Mucosa of rectum (tissue), 2 donors: ENCODE data around the gene ADAMTS14.
A peak's percentile ranks its signal among the peaks of the same experiment; 100 is the strongest.

Source experiments
- H3K27ac ChIP-seq, 2 donors: one replicate each; pipeline ENCODE4 v1.7.0; 2013; ENCODE audit warnings: inconsistent platforms in 2 of 2, low read depth in 2 of 2, low read length in 2 of 2
- H3K27me3 ChIP-seq, 2 donors: one replicate each; pipeline ENCODE4 v1.7.0; 2013; ENCODE audit warnings: low read length in 2 of 2; ENCODE audit not compliant: control insufficient read depth in 2 of 2, insufficient read depth in 2 of 2
- H3K36me3 ChIP-seq, 2 donors: one replicate each; pipeline ENCODE4 v1.7.0; 2013; ENCODE audit warnings: low read length in 2 of 2; ENCODE audit not compliant: control insufficient read depth in 2 of 2, insufficient read depth in 2 of 2
- H3K4me1 ChIP-seq, 2 donors: one replicate each; pipeline ENCODE4 v1.7.0; 2013; ENCODE audit warnings: low read length in 2 of 2, mild to moderate bottlenecking in 1 of 2; ENCODE audit not compliant: control insufficient read depth in 2 of 2, insufficient read depth in 2 of 2
- H3K4me3 ChIP-seq, 2 donors: one replicate each; pipeline ENCODE4 v1.7.0; 2013; ENCODE audit warnings: low read length in 2 of 2
- H3K9ac ChIP-seq, 2 donors: one replicate each; pipeline ENCODE4 v1.7.0; 2013; ENCODE audit warnings: low read length in 2 of 2, low read depth in 1 of 2, mild to moderate bottlenecking in 1 of 2
- H3K9me3 ChIP-seq, 2 donors: one replicate each; pipeline ENCODE4 v1.7.0; 2013; ENCODE audit warnings: low read length in 2 of 2; ENCODE audit not compliant: control insufficient read depth in 2 of 2
- donor health status: healthy.
- donor health status: Normal muscosa, but diverticular disease.

The ADAMTS14 gene

DNA sequence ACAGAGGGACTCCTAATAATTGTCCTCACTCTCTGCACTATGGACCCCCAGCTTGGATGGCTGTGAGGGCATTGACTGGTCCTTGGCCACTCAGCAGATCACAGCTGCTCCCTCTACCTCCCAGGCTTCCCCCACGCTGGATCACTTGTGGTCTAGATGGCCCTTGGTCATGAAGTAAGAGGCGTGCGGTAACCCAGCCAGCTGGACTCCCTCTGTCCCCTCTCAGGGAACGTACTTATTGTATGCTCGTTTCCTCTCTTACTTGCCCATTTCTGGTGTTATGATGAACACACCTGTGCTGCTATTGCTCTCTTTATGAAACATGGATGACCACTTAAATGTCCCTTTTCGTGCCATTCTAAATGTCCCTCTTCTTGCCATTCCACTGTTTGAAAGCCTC, 19.3 kb downstream of the ADAMTS14 start:
- H3K9ac ChIP-seq, result no peak overlapping the region
- H3K36me3 ChIP-seq, result no peaks in the 10 kb centered on the region

DNA sequence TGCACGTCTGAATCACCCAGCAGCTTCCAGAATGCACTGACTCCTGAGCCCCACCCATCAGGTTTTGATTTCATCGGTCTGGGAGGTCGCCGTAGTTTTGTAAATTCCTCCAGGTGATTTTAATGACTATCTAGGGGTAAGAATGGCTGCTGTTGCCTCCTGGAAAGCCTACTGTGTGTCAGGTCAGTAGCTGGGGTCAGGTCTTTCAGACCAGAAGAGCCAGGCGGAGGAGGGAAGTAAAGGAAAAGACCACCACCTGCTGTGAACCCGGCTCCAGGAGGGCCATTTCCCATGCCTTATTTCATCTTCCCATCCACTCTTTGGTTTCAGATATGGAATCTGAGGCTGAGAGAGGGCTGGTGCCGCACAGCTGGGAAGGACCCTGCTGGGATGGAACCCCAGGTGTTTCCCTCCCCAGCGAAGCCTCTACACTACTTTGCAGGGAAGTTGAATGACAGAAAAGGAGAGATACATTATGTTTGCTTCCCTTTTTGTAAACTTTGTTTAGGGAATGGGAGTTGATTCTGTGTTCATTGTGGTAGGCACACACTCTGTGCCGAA, 19.8 kb downstream of the ADAMTS14 start:
- Histone ChIP-seq H3K36me3 (no peaks in the 10 kb centered on the region), H3K4me3 (no peak overlapping the region), H3K27me3 (no peaks in the 10 kb centered on the region), H3K27ac (no peak overlapping the region), H3K9me3 (no peaks in the 10 kb centered on the region), H3K9ac (no peak overlapping the region), H3K4me1 (no peaks in the 10 kb centered on the region)

More for the DNA sequence above, 19.3 kb downstream of the ADAMTS14 start:
- H3K27me3 ChIP-seq, result no peaks in the 10 kb centered on the region
- H3K4me1 ChIP-seq, result no peaks in the 10 kb centered on the region
- H3K27ac ChIP-seq, result no peak overlapping the region
- H3K4me3 ChIP-seq, result no peak overlapping the region
- H3K9me3 ChIP-seq, result no peaks in the 10 kb centered on the region

DNA sequence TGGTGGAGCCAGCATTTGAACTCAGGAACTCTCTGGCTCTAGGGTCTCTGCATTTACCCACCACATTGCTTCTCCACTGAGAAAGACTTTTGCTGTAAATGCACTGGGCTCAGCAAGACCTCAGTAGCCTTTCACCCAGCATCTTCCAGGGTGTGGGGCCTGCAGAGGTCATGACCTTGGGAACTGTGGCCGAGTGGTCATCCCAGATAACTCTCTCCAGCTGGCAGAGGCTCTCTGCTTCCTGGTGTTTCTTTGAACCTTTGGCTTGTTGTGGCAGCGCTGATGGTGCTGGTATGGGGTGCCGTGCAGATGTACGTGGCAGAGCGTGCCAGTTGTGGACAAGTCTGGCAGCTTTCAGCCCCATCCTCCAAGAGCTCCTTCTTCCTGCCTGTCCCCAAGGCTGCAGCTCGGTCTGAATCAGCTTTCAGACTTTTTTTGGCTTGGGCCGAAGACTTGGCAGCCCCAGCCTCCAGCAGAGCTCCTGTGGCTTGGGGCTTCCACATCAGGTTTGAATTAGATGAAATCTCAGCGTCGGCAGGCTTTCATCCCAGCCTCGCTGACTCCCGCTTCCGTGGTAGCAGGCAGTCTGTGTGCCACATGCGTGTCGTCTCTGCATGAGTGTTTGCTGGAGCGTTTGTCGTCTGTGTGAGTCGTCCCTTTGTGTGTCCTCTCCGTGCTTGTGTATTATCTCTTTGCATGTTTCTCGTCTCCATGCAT, 21.5 kb downstream of the ADAMTS14 start:
- H3K27ac ChIP-seq, result no peak overlapping the region
- H3K36me3 ChIP-seq, result no peaks in the 10 kb centered on the region
- no peak overlapping the region for H3K9ac ChIP-seq
- H3K4me1 ChIP-seq, result no peaks in the 10 kb centered on the region
- no peaks in the 10 kb centered on the region for H3K27me3 ChIP-seq
- H3K9me3 ChIP-seq, result no peaks in the 10 kb centered on the region
- H3K4me3 ChIP-seq, result no peak overlapping the region

DNA sequence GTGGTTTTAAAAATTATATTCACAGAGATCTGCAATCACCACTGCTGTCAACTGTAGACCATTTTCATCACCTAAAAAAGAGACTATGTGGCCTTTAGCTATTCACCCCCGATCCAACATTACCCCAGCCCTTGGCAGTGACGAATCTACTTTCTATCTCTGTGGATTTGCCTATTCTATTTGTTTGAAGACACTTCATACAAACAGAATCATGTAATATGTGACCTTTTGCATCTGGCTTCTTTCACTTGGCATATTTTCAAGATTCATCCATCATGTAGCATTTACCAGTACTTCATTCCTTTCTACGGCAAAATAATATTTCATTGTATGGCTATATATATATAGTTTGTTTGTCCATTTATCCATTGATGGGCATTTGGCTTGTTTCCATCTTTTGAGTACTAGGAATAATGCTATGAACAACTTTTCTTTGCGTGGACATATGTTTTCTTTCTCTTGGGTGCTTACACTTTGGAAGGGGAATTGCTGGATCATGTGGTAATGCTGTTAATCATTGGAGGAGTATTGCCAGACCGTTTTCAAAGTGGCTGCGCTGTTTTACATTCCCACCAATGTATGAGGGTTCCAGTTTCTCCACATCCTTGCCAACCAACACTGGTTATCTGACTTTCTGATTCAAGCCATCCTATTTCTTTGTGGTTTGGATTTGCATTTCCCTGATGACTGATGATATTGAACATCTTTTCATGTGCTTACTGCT, 22.3 kb downstream of the ADAMTS14 start:
- Histone ChIP-seq H3K9ac (no peak overlapping the region), H3K27ac (no peak overlapping the region)

DNA sequence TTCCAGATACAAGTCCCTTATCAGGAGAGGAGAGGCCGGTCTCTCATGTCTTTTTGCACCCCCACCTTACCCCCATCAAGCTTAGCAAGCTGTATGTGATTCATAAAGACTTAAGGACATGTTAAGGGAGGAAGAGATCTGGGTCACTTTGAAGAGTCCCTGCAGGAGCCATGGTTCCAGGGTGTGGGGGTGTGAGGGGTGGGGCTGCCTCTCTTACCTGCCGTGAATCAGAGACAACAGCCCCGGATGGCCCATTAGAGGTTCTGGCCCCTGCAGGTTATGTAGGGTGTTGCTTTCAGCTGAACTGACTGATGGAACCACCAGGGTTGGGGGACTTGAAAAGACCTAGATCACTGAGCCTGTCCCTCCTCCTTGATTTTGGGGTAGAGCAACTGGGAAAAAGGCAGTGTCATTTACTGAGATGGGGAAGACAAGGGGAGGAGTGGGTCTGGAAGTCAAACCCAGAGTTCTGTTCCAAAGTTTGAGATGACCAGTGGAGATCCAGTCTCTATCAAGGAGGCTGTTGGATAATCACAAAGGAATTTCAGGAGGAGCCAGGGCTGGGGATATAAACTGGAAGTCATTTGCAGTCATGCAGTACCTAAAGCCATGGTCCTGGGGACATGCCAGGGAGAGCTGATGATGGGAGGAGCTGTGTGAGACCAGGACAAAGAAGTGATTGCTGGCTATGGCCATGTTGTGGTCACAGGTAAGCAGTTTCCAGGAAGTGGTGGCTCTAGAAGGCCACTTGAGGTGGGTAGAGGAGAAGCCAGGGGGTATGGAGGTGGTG, 23.1 kb downstream of the ADAMTS14 start:
- peak overlapping the region in 1 of 2 donors; percentile 12 for H3K27ac ChIP-seq
- no peak overlapping the region for H3K9ac ChIP-seq
- H3K9me3 ChIP-seq, result no peaks in the 10 kb centered on the region
- H3K4me3 ChIP-seq, result no peak overlapping the region
- H3K27me3 ChIP-seq, result no peaks in the 10 kb centered on the region
- no peaks in the 10 kb centered on the region for H3K4me1 ChIP-seq
- no peaks in the 10 kb centered on the region for H3K36me3 ChIP-seq

More for the DNA sequence above, 22.3 kb downstream of the ADAMTS14 start:
- Histone ChIP-seq H3K4me1 (no peaks in the 10 kb centered on the region), H3K9me3 (no peaks in the 10 kb centered on the region), H3K27me3 (no peaks in the 10 kb centered on the region), H3K4me3 (no peak overlapping the region), H3K36me3 (no peaks in the 10 kb centered on the region)

DNA sequence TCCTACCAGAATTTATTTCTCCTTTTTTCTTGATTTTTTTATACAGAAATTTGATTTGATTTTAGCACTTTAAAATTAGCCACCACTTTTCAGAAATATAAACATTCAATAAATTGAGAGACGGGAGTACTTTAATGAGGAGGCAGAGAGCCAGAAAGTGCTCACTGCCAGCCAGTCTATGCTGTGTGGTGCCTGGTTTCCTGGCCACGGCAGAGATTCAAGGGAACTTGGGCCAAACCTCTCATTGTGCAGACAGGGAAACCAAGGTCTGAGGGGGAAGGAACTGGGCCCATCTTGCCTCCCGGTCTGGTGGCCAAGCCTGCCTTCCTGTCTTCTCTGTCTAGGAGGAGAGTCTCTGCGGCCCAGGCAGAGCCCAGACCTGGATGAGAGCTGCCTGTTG, 25.9 kb downstream of the ADAMTS14 start:
- Histone ChIP-seq H3K4me3 (no peak overlapping the region), H3K9me3 (no peaks in the 10 kb centered on the region), H3K4me1 (no peaks in the 10 kb centered on the region), H3K27me3 (no peaks in the 10 kb centered on the region), H3K27ac (no peak overlapping the region), H3K36me3 (no peaks in the 10 kb centered on the region), H3K9ac (no peak overlapping the region)

DNA sequence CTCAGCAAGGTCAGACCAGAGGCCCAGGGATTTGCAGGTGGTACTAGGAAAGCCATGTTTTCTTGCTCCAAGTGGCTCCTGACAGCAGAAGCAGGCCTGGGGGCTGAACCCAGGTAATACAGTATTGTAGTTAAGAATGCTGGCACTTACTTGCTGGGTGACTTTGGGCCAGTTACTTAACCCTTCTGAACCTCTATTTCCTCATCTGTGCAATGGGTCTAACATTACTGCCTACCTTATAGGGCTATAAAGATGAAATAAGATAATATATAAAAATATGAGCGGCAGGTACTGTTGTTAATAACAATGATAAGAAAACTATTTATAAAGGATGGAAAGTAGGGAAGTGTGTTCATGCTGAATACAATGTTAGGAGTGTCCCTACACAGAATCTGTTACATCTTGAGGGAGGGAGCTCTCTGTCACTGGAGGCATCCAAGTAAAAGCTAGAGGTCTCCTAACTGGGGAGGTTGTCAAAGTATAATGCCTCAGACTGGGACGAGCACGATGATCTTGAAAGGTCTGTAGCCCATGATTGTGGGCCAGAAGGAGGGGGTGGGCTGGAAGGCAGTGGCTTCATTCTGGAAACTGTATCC, 26.9 kb downstream of the ADAMTS14 start:
- H3K9me3 ChIP-seq, result no peaks in the 10 kb centered on the region
- H3K4me3 ChIP-seq, result no peak overlapping the region
- no peak overlapping the region for H3K9ac ChIP-seq
- H3K27me3 ChIP-seq, result no peaks in the 10 kb centered on the region
- H3K4me1 ChIP-seq, result no peaks in the 10 kb centered on the region
- no peaks in the 10 kb centered on the region for H3K36me3 ChIP-seq
- H3K27ac ChIP-seq, result no peak overlapping the region

DNA sequence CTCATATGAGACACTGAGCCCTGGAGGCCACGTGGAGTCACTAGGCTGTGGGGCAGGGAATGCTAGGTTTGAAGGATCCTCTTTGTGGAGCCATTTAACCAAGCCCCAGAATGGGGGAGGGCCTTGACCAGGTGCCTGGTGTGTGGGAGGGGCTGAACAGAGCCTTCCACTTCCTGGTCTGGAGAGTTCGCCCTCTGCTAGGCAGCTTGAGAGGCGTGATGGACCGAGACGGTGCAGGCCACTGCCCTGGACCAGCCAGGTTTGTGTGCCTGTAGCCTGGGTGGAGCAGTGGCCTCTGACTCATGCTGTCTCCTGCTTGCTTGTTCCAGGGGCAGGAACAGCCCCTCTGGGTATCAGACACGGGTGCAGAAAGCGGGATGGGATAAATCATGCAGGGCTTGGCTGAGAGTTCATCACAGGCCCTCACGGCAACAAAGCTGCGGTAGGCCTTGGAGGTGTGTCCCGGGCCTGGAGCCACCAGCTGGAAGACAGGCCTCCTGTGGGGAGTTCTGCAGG, 27.4 kb downstream of the ADAMTS14 start:
- Histone ChIP-seq H3K4me1 (no peaks in the 10 kb centered on the region), H3K27ac (no peak overlapping the region), H3K9ac (no peak overlapping the region), H3K36me3 (no peaks in the 10 kb centered on the region), H3K9me3 (no peaks in the 10 kb centered on the region), H3K4me3 (no peak overlapping the region), H3K27me3 (no peaks in the 10 kb centered on the region)

DNA sequence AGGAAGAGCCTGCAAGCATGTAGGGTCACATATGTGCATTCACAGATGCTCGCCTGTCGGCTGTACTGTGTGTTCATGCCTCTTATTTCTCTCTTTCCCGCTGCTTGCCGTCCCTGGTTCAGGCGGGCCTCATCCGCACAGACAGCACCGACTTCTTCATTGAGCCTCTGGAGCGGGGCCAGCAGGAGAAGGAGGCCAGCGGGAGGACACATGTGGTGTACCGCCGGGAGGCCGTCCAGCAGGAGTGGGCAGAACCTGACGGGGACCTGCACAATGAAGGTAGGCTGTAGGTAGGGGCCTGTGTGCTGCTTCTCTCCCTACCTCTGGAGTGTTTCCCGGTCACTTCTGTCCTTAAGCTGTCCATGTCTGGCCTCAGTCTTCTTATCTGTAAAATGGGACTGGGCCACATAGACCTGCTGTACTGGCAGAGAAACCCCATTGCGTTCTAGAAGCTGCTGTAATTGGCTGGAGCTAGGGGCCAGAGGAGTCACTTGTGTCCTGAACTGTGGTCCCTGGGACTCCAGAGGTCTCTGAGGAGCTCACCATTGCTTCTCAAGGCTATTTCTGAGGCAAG, 30.0 kb downstream of the ADAMTS14 start:
- H3K27me3 ChIP-seq, result no peaks in the 10 kb centered on the region
- no peaks in the 10 kb centered on the region for H3K9me3 ChIP-seq
- H3K27ac ChIP-seq, result no peak overlapping the region
- no peak overlapping the region for H3K9ac ChIP-seq
- no peaks in the 10 kb centered on the region for H3K36me3 ChIP-seq
- no peaks in the 10 kb centered on the region for H3K4me1 ChIP-seq
- H3K4me3 ChIP-seq, result no peak overlapping the region
